HUES48 (cell line): Measurements from ENCODE around the gene IL21R.

Source experiments
- H3K27ac ChIP-seq: one replicate; pipeline ENCODE4 v1.7.0; 2013; ENCODE audit warnings: low read depth, low read length, inconsistent platforms
- H3K27me3 ChIP-seq: 2 replicates; pipeline ENCODE4 v1.6.1; 2013; ENCODE audit warnings: mild to moderate bottlenecking, low read length; ENCODE audit not compliant: control insufficient read depth, insufficient read depth
- H3K36me3 ChIP-seq: 2 replicates; pipeline ENCODE4 v1.6.1; 2013; ENCODE audit warnings: low read length; ENCODE audit not compliant: control insufficient read depth, insufficient read depth
- H3K4me1 ChIP-seq: 2 replicates; pipeline ENCODE4 v1.6.1; 2013; ENCODE audit warnings: mild to moderate bottlenecking, low read length; ENCODE audit not compliant: control insufficient read depth, insufficient read depth
- H3K4me3 ChIP-seq: 2 replicates; pipeline ENCODE4 v1.5.1; 2013; ENCODE audit warnings: mild to moderate bottlenecking, low read depth, low read length
- H3K9ac ChIP-seq: 2 replicates; pipeline ENCODE4 v1.6.1; 2013; ENCODE audit warnings: mild to moderate bottlenecking, low read depth, low read length, moderate library complexity
- H3K9me3 ChIP-seq: 2 replicates; pipeline ENCODE4 v1.6.1; 2013; ENCODE audit warnings: low read length; ENCODE audit not compliant: control insufficient read depth, insufficient read depth

IL21R gene

GRCh38 chr16:27470567-27471431 lies 68.8 kb downstream of the IL21R start:
- H3K9ac ChIP-seq: no peak overlapping the region
- H3K36me3 ChIP-seq: peaks cover 100% of the 10 kb centered on the region
- H3K27ac ChIP-seq: no peak overlapping the region
- no peaks in the 10 kb centered on the region for H3K9me3 ChIP-seq
- no peak overlapping the region for H3K4me3 ChIP-seq
- no peaks in the 10 kb centered on the region for H3K27me3 ChIP-seq
- H3K4me1 ChIP-seq: no peaks in the 10 kb centered on the region

GRCh38 chr16:27471661-27472060 lies 69.7 kb downstream of the IL21R start:
- H3K27ac ChIP-seq: no peak overlapping the region
- peaks cover 100% of the 10 kb centered on the region for H3K36me3 ChIP-seq
- no peak overlapping the region for H3K4me3 ChIP-seq
- H3K9me3 ChIP-seq: no peaks in the 10 kb centered on the region
- no peak overlapping the region for H3K9ac ChIP-seq
- no peaks in the 10 kb centered on the region for H3K27me3 ChIP-seq
- H3K4me1 ChIP-seq: no peaks in the 10 kb centered on the region

GRCh38 chr16:27472091-27473020 lies 70.4 kb downstream of the IL21R start:
- no peak overlapping the region for H3K27ac ChIP-seq
- peaks cover 100% of the 10 kb centered on the region for H3K36me3 ChIP-seq
- H3K4me1 ChIP-seq: no peaks in the 10 kb centered on the region
- no peaks in the 10 kb centered on the region for H3K9me3 ChIP-seq
- H3K4me3 ChIP-seq: no peak overlapping the region
- no peak overlapping the region for H3K9ac ChIP-seq
- H3K27me3 ChIP-seq: no peaks in the 10 kb centered on the region

- Histone ChIP-seq H3K4me1 (no peaks in the 10 kb centered on the region), H3K36me3 (peaks cover 100% of the 10 kb centered on the region), H3K9ac (no peak overlapping the region), H3K9me3 (no peaks in the 10 kb centered on the region), H3K4me3 (no peak overlapping the region), H3K27ac (no peak overlapping the region), H3K27me3 (no peaks in the 10 kb centered on the region)
These were observed 71.3 kb downstream of the IL21R start for GRCh38 chr16:27473101-27473900.

- Histone ChIP-seq H3K27me3 (no peaks in the 10 kb centered on the region), H3K9me3 (no peaks in the 10 kb centered on the region), H3K9ac (no peak overlapping the region), H3K27ac (no peak overlapping the region), H3K36me3 (peaks cover 100% of the 10 kb centered on the region), H3K4me1 (no peaks in the 10 kb centered on the region), H3K4me3 (no peak overlapping the region)
These were observed 72.1 kb downstream of the IL21R start for GRCh38 chr16:27474041-27474440.

- no peak overlapping the region for H3K4me3 ChIP-seq
- H3K36me3 ChIP-seq: peaks cover 99% of the 10 kb centered on the region
- H3K27me3 ChIP-seq: no peaks in the 10 kb centered on the region
- no peaks in the 10 kb centered on the region for H3K9me3 ChIP-seq
- no peaks in the 10 kb centered on the region for H3K4me1 ChIP-seq
- no peak overlapping the region for H3K9ac ChIP-seq
- H3K27ac ChIP-seq: no peak overlapping the region
These were observed 72.9 kb downstream of the IL21R start for GRCh38 chr16:27474921-27475320.

- no peaks in the 10 kb centered on the region for H3K9me3 ChIP-seq
- H3K4me1 ChIP-seq: no peaks in the 10 kb centered on the region
- H3K4me3 ChIP-seq: no peak overlapping the region
- H3K27ac ChIP-seq: no peak overlapping the region
- H3K9ac ChIP-seq: no peak overlapping the region
- H3K27me3 ChIP-seq: no peaks in the 10 kb centered on the region
- H3K36me3 ChIP-seq: peaks cover 98% of the 10 kb centered on the region
These were observed 73.6 kb downstream of the IL21R start for GRCh38 chr16:27475561-27475960.

- H3K4me1 ChIP-seq: no peaks in the 10 kb centered on the region
- no peaks in the 10 kb centered on the region for H3K9me3 ChIP-seq
- no peak overlapping the region for H3K27ac ChIP-seq
- no peak overlapping the region for H3K4me3 ChIP-seq
- no peaks in the 10 kb centered on the region for H3K27me3 ChIP-seq
- peaks cover 98% of the 10 kb centered on the region for H3K36me3 ChIP-seq
- H3K9ac ChIP-seq: no peak overlapping the region
These were observed 74.3 kb downstream of the IL21R start for GRCh38 chr16:27476240-27476639.

- no peaks in the 10 kb centered on the region for H3K4me1 ChIP-seq
- peaks cover 98% of the 10 kb centered on the region for H3K36me3 ChIP-seq
- no peak overlapping the region for H3K9ac ChIP-seq
- no peak overlapping the region for H3K4me3 ChIP-seq
- H3K27ac ChIP-seq: no peak overlapping the region
- no peaks in the 10 kb centered on the region for H3K27me3 ChIP-seq
- H3K9me3 ChIP-seq: no peaks in the 10 kb centered on the region
These were observed 78.8 kb downstream of the IL21R start for GRCh38 chr16:27480761-27481160.

- Histone ChIP-seq H3K4me1 (no peaks in the 10 kb centered on the region), H3K4me3 (no peak overlapping the region), H3K27ac (no peak overlapping the region), H3K9me3 (no peaks in the 10 kb centered on the region), H3K9ac (no peak overlapping the region), H3K36me3 (peaks cover 98% of the 10 kb centered on the region), H3K27me3 (no peaks in the 10 kb centered on the region)
These were observed 79.4 kb downstream of the IL21R start for GRCh38 chr16:27481282-27481934.
